ENCODE measurements around the gene TRIM72.
"Not testable (repeated sequence)": the region's sequence is repeated elsewhere in the genome, so short reads cannot be mapped to it uniquely, and the experiment has no call there.

Gene TRIM72

GRCh38 chr16:31190818-31191444 is 23.0 kb upstream of the TRIM72 start:
- DNase-seq (ENCODE audit: low read depth in 1 of 2, low spot score in 1 of 2) = no peak

DNA sequence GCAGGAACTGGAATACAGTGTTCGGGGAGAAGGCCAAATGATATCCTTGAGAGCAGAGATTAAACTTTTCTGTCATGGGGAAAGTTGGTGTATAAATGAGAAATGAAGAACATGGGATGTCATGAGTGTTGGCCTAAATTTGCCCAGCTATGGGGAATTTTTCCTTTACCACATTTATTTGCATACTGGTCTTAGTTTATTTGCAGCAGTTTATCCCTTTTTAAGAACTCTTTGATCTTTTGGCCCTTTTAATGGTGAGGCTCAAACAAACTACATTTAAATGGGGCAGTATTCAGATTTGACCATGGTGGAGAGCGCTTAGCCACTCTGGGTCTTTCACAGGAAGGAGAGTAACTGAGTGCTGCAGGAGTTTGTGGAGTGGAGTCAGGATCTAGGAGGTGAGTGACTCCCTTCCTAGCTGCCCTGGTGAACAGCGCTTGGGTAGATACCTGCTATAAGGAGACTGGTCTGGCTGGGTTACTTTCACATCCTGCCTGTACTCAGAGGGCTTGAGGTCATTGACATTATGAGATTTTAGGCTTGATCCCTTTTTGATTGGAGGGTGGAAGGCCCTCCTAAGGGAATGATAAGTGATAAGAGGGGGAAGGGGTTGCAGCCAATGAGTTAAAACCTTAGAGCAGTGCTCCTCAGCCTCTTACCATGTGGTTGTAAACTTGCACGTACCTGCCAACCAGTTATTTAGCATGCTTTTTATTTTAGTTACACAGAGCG is 22.1 kb upstream of the TRIM72 start:
- DNase-seq (ENCODE audit: low read depth in 1 of 2, low spot score in 1 of 2) = no peak

GRCh38 chr16:31192856-31193642 is 20.9 kb upstream of the TRIM72 start:
- no peak for DNase-seq (ENCODE audit: low read depth in 1 of 2, low spot score in 1 of 2)

DNA sequence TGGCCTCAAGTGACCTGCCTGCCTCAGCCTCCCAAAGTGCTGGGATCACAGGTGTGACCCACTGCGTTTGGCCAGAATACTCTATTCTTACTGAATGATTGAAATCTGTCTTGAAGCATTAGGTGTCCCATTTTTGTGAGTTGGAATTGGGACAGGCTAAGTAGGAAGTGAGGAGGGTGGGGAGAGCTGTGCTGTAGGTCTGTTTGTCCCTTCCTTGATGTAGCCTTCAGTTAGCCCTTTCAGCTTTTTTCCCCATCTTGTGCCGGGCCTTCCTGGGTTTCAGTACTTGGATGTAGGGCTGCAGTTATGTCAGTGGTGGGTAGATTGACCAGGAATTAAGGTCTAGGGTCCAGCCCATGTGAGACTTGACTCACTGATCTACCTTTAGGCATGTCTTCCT is 20.0 kb upstream of the TRIM72 start:
- DNase-seq (ENCODE audit: low read depth in 1 of 2, low spot score in 1 of 2) = no peak

GRCh38 chr16:31194898-31195297 is 19.0 kb upstream of the TRIM72 start:
- DNase-seq (ENCODE audit: low read depth in 1 of 2, low spot score in 1 of 2) = no peak

DNA sequence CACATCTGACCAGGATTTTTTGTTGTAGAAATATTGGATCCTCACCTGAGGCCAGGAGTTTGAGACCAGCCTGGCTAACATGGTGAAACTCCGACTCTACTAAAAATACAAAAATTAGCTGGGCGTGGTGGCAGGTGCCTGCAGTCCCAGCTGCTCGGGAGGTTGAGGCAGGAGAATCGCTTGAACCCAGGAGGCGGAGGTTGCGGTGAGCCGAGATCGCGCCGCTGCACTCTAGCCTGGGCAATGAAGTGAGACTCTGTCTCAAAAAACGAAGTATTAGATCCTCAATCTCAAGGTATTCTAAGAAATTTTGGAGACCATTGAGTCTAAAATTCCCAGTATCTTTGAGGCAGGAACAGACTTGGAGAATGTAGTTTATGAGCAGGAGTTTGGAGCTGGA is 18.1 kb upstream of the TRIM72 start:
- DNase-seq (ENCODE audit: low read depth in 1 of 2, low spot score in 1 of 2) = not testable (repeated sequence)

DNA sequence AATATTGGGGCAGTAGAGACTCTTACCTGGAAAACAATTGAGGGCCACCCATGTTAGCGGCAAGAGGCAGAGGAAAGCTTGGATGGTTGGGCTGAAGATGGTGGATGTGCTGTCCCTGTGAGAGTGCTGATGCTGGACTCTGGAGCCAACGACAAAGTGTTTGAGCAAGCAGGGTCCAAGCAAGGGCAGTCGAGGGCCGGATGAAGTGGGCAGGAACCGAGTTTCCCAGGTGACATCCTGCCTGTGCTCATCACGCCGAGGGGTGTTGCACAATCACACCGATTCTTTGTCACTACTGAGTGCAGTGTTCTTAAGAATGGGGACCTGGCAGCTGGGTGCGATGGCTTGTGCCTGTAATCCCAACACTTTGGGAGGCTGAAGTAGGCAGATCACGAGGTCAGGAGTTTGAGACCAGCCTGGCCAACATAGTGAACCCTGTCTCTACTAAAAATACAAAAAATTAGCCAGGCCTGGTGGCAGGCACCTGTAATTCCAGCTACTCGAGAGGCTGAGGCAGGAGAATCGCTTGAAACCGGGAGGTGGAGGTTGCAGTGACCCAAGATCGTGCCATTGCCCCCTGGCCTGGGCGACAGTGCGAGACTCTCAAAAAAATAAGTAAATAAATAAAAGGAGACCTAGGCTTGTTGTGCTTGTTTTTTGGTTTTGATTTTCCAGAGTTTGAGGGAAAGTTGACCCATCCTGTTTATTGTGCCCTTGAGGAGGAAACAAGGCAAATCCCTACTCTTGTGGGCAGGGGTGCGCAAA is 17.4 kb upstream of the TRIM72 start:
- no peak for DNase-seq (ENCODE audit: low read depth in 1 of 2, low spot score in 1 of 2)

GRCh38 chr16:31198207-31198882 is 15.6 kb upstream of the TRIM72 start:
- no peak for DNase-seq (ENCODE audit: low read depth in 1 of 2, low spot score in 1 of 2)

- no peak for DNase-seq (ENCODE audit: low read depth in 1 of 2, low spot score in 1 of 2)
Observed at GRCh38 chr16:31199430-31200041, 14.4 kb upstream of the TRIM72 start.

DNA sequence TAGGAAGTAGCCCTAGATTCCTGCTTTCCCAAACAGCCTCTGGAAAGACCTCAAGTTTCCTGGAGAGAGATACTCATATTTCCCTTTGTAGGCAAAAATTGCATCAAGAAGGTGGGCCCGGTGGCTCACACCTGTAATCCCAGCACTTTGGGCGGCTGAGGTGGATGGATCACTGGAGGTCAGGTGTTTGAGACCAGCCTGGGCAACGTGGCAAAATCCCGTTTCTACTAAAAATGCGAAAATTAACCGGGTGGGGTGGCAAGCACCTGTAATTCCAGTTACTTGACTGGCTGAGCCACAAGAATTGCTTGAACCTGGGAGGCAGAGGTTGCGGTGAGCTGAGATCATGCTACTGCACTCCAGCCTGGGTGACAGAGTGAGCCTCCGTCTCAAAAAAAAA is 13.8 kb upstream of the TRIM72 start:
- DNase-seq (ENCODE audit: low read depth in 1 of 2, low spot score in 1 of 2) = not testable (repeated sequence)

- no peak for DNase-seq (ENCODE audit: low read depth in 1 of 2, low spot score in 1 of 2)
Observed at GRCh38 chr16:31200821-31201568, 12.9 kb upstream of the TRIM72 start.

GRCh38 chr16:31201582-31202413 is 12.1 kb upstream of the TRIM72 start:
- DNase-seq (ENCODE audit: low read depth in 1 of 2, low spot score in 1 of 2) = no peak

DNA sequence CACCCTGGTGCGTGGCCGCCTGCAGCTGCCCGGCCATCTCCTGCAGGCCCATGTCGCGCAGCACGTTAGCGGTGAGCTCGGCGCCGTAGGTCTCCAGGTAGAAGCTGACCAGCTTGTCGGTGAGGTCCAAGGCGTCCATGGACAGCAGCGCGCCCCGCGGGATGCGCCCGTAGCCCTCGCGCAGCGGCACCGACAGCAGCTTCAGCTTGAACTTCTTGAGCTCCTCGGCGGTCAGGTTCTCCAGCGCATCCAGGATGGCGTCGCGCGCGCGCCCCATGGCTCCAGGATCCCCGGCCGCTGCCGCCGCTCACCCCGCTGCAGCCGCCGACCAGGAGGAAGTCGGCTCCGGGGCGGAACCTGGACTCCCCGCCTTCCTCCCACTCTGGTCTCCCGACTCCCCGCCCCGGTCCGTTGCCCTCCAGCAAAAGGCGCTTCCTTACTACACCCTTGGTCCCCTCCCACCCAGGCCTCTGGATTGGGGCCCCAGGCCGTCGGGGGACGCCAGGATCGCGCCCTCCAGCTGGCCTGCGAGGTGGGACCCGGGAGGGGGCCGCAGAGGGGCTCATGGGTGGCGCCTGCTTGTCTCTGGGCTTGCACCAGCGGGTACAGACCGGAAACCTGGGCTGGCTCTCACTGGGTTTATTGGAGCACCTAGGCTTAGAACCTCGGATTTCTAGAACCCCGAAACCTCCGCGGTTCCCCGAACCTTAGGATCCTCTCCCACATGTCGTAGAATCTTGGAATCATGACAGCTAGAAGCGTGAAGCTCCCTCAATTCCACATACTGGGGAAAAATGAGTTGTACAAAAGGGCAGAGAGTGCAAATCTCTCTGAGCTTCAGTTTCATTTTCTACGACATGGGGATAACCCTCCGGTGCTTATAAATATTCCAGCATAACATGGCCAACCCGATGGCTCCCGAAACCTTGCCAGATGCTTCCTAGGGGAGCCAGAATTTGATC is 11.2 kb upstream of the TRIM72 start, which contains the start of gene PYCARD:
PYCARD (minus strand) TSS at position 347 of the 962 bp plus-strand sequence; CDS start at position 277, 70 bp downstream.
- no peak for DNase-seq (ENCODE audit: low read depth in 1 of 2, low spot score in 1 of 2)

- DNase-seq (ENCODE audit: low read depth in 1 of 2, low spot score in 1 of 2) = no peak
Observed at GRCh38 chr16:31204871-31205666, 8.8 kb upstream of the TRIM72 start.

GRCh38 chr16:31206776-31207175 is 7.1 kb upstream of the TRIM72 start:
- no peak for DNase-seq (ENCODE audit: low read depth in 1 of 2, low spot score in 1 of 2)

DNA sequence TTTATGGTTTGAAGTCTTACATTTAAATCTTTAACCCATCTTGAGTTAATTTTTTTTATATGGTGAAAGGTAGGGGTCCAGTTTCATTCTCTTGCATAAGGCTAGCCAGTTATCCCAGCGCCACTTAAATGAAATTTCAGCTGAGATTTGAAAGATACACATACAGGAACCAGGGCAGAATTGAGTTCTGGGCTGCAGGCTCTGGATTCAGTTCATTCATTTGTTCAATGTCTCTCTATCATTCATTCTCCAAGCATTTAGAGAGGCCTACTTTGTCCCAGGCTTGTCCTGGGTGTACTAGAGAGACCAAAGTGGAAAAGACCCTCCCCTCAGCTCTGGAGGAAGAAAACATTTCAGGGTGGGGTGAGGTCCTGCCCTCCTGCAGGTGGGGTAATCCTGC is 577 bp upstream of the TRIM72 start:
- DNase-seq (ENCODE audit: low read depth in 1 of 2, low spot score in 1 of 2) = no peak
